Rectal smooth muscle tissue (tissue), 1 donor: ENCODE results near the gene SLC34A1.

ENCODE experiments used
- H3K27ac ChIP-seq: one replicate; pipeline ENCODE4 v1.7.0; 2013; ENCODE audit warnings: low read depth, low read length, inconsistent platforms
- H3K27me3 ChIP-seq: one replicate; pipeline ENCODE4 v1.7.0; 2013; ENCODE audit warnings: low read length; ENCODE audit not compliant: control insufficient read depth, insufficient read depth
- H3K36me3 ChIP-seq: one replicate; pipeline ENCODE4 v1.7.0; 2013; ENCODE audit warnings: low read length; ENCODE audit not compliant: control insufficient read depth, insufficient read depth
- H3K4me1 ChIP-seq: one replicate; pipeline ENCODE4 v1.7.0; 2013; ENCODE audit warnings: low read length; ENCODE audit not compliant: control insufficient read depth, insufficient read depth
- H3K4me3 ChIP-seq: one replicate; pipeline ENCODE4 v1.7.0; 2013; ENCODE audit warnings: low read length
- H3K9ac ChIP-seq: one replicate; pipeline ENCODE4 v1.7.0; 2013; ENCODE audit warnings: low read length

Gene SLC34A1

GRCh38 chr5:177421062-177421798 lies 37.0 kb downstream of the SLC34A1 start:
- H3K27ac ChIP-seq = no peak overlapping the region
- no peak overlapping the region for H3K9ac ChIP-seq
- no peak overlapping the region for H3K4me3 ChIP-seq
- H3K27me3 ChIP-seq = no peaks in the 10 kb centered on the region
- H3K36me3 ChIP-seq = no peaks in the 10 kb centered on the region
- H3K4me1 ChIP-seq = peaks cover 4% of the 10 kb centered on the region

GRCh38 chr5:177423671-177424070 lies 39.4 kb downstream of the SLC34A1 start:
- Histone ChIP-seq H3K4me1 (peaks cover 11% of the 10 kb centered on the region), H3K36me3 (no peaks in the 10 kb centered on the region), H3K27me3 (no peaks in the 10 kb centered on the region), H3K27ac (no peak overlapping the region), H3K4me3 (no peak overlapping the region), H3K9ac (no peak overlapping the region)

GRCh38 chr5:177425196-177425800 lies 41.1 kb downstream of the SLC34A1 start:
- Histone ChIP-seq H3K27ac (peak overlapping the region; percentile 97), H3K36me3 (peaks cover 1% of the 10 kb centered on the region), H3K27me3 (no peaks in the 10 kb centered on the region), H3K9ac (peak overlapping the region; percentile 20), H3K4me3 (peak overlapping the region; percentile 73), H3K4me1 (peaks cover 11% of the 10 kb centered on the region)

DNA sequence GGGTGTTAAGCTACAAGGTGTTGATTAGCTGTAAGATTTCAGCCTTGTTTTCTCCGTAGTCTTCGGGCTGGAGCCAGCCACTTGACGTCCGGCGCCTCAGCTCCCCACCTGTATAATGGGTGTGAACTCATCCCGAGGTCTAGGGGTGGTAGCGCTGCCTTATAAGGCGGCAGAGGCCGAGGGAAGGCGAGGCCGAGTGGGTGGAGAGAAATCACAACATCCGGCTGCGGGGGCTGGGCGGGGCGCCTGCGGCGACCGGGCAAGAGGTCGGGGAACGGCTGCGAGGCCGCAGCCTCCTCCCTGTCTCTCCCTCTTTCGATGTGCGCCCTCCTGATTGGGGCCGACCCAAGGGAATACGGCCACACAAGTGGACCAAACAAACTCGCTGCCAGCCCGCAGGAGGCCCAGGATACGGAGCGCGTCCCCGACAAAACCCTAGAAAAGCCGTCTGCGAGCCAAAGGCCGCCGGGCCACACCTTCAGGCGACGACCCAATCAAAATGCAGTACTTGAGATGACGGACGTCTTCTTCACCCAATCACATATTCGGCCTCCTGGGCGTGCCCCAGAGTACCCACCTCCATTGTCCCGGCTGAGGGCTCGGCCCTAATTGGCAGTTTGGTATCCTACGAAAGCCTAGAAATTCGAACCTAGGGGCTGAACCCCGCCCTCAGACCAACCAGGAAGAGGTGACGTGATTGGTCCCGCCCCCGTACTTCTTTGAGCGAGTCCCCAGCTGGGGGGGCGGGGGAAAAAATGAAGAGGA lies 41.7 kb downstream of the SLC34A1 start:
- H3K27ac ChIP-seq = peak overlapping the region; percentile 97
- no peaks in the 10 kb centered on the region for H3K27me3 ChIP-seq
- peak overlapping the region; percentile 73 for H3K4me3 ChIP-seq
- H3K4me1 ChIP-seq = peaks cover 11% of the 10 kb centered on the region
- H3K36me3 ChIP-seq = peaks cover 5% of the 10 kb centered on the region
- H3K9ac ChIP-seq = peak overlapping the region; percentile 39

GRCh38 chr5:177426566-177427210 lies 42.5 kb downstream of the SLC34A1 start, which contains the start of gene GRK6:
TSS of gene GRK6 (plus strand) at chr5:177426676. CDS start at chr5:177426846, 170 bp downstream.
- Histone ChIP-seq H3K27ac (peak within 1 kb of the TSS; percentile 97), H3K4me3 (peak within 1 kb of the TSS; percentile 81), H3K9ac (peak within 1 kb of the TSS; percentile 87), H3K4me1 (peaks cover 11% of the 10 kb centered on the region), H3K36me3 (peaks cover 5% of the 10 kb centered on the region), H3K27me3 (no peaks in the 10 kb centered on the region)

GRCh38 chr5:177427211-177427822 lies 43.1 kb downstream of the SLC34A1 start:
- Histone ChIP-seq H3K36me3 (peaks cover 8% of the 10 kb centered on the region), H3K27ac (peak overlapping the region; percentile 84), H3K27me3 (no peaks in the 10 kb centered on the region), H3K4me3 (peak overlapping the region; percentile 81), H3K9ac (peak overlapping the region; percentile 87), H3K4me1 (peaks cover 11% of the 10 kb centered on the region)

- H3K4me1 ChIP-seq = peaks cover 11% of the 10 kb centered on the region
- H3K9ac ChIP-seq = no peak overlapping the region
- H3K4me3 ChIP-seq = peak overlapping the region; percentile 81
- peaks cover 11% of the 10 kb centered on the region for H3K36me3 ChIP-seq
- no peak overlapping the region for H3K27ac ChIP-seq
- H3K27me3 ChIP-seq = no peaks in the 10 kb centered on the region
Measured at GRCh38 chr5:177427919-177428573, 43.8 kb downstream of the SLC34A1 start.

DNA sequence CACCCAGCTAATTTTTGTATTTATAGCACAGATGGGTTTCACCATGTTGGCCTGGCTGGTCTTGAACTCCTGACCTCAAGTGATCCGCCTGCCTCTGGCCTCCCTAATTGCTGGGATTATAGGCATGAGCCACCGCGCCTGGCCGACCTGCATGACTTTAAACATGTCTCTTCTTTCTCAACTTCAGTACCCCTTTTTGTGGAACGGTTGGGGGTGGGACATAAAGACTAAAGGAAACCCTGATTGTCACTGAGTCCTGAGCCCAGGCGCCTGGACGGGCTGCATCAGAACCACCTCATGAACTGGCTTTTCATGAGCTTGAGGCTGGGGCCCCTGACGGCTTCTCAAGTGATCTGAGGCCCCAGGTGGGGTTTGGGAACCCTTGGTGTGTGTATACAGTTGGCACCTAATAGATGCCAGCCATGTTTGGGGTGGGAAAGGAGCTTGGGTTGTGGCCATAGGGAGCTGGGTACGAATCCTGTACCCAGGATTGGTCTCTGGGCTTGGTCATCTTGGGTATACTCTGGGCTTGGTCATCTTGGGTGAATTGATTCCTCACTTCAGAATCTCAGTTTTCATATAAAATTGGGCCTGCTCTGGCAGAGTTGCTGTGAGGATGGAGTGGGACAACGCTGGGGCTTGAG lies 44.5 kb downstream of the SLC34A1 start:
- Histone ChIP-seq H3K4me1 (peaks cover 11% of the 10 kb centered on the region), H3K9ac (no peak overlapping the region), H3K36me3 (peaks cover 14% of the 10 kb centered on the region), H3K27ac (no peak overlapping the region), H3K27me3 (no peaks in the 10 kb centered on the region), H3K4me3 (no peak overlapping the region)

- no peaks in the 10 kb centered on the region for H3K27me3 ChIP-seq
- H3K27ac ChIP-seq = no peak overlapping the region
- H3K4me1 ChIP-seq = peaks cover 11% of the 10 kb centered on the region
- H3K36me3 ChIP-seq = peaks cover 19% of the 10 kb centered on the region
- H3K4me3 ChIP-seq = no peak overlapping the region
- H3K9ac ChIP-seq = no peak overlapping the region
Measured at GRCh38 chr5:177429248-177430040, 45.2 kb downstream of the SLC34A1 start.

- Histone ChIP-seq H3K9ac (no peak overlapping the region), H3K4me3 (no peak overlapping the region), H3K27ac (no peak overlapping the region), H3K27me3 (no peaks in the 10 kb centered on the region), H3K4me1 (peaks cover 11% of the 10 kb centered on the region), H3K36me3 (peaks cover 23% of the 10 kb centered on the region)
Measured at GRCh38 chr5:177430140-177430951, 46.1 kb downstream of the SLC34A1 start.
